Liver (tissue), 9 donors: ENCODE data around the gene SETD1B. TPM values are rescaled to one million over a fixed set of nuclear protein-coding genes. Genes with fewer than 3 reads are reported as not detected.

Source experiments
- DNase-seq: peaks from one replicate; pipeline ENCODE4 v3.0.0-alpha.2; 2017; ENCODE audit warnings: low spot score
- H3K27ac ChIP-seq, 2 donors: one replicate each; pipeline ENCODE4 v1.7.0; 2013; ENCODE audit warnings: inconsistent platforms in 2 of 2, low read length in 2 of 2, control low read depth in 1 of 2, low read depth in 1 of 2, mild to moderate bottlenecking in 1 of 2
- H3K27me3 ChIP-seq, 4 donors: one replicate each; pipeline versions ENCODE4 v1.6.1 to v1.7.0; 2013; ENCODE audit warnings: low read length in 3 of 4, inconsistent platforms in 1 of 4, mild to moderate bottlenecking in 1 of 4, moderate library complexity in 1 of 4; ENCODE audit not compliant: control insufficient read depth in 4 of 4, insufficient read depth in 4 of 4
- H3K36me3 ChIP-seq, 4 donors: one replicate each; pipeline versions ENCODE4 v1.6.1 to v1.7.0; 2013; ENCODE audit warnings: low read length in 3 of 4, mild to moderate bottlenecking in 3 of 4, low read depth in 1 of 4, moderate library complexity in 1 of 4; ENCODE audit not compliant: control insufficient read depth in 4 of 4, insufficient read depth in 3 of 4
- H3K4me1 ChIP-seq, 4 donors: one replicate each; pipeline versions ENCODE4 v1.6.1 to v1.7.0; 2013; ENCODE audit warnings: low read length in 3 of 4, mild to moderate bottlenecking in 3 of 4, moderate library complexity in 1 of 4; ENCODE audit not compliant: control insufficient read depth in 4 of 4, insufficient read depth in 4 of 4
- H3K4me3 ChIP-seq, 3 donors: one replicate each; pipeline versions ENCODE4 v1.6.1 to v1.7.0; 2013; ENCODE audit warnings: low read length in 3 of 3, control low read depth in 1 of 3, low read depth in 1 of 3, mild to moderate bottlenecking in 1 of 3
- H3K9ac ChIP-seq, 2 donors: one replicate each; pipeline ENCODE4 v1.7.0; 2013; ENCODE audit warnings: low read length in 2 of 2, mild to moderate bottlenecking in 2 of 2, moderate library complexity in 2 of 2, control low read depth in 1 of 2, low read depth in 1 of 2
- H3K9me3 ChIP-seq, 4 donors: one replicate each; pipeline versions ENCODE4 v1.6.1 to v1.7.0; 2013; ENCODE audit warnings: low read length in 3 of 4; ENCODE audit not compliant: control insufficient read depth in 4 of 4
- ATF3 ChIP-seq: IDR thresholded peaks from 2 replicates; pipeline ENCODE4 v1.6.1; 2016; ENCODE audit warnings: antibody characterized with exemption
- CTCF ChIP-seq: fragments of 150-350 bp; IDR thresholded peaks from 2 replicates; pipeline ENCODE4 v1.5.1; 2017; ENCODE audit warnings: improper control_type of control experiment, low read depth, low read length; ENCODE audit not compliant: missing input control
- EGR1 ChIP-seq, 2 donors: IDR thresholded peaks; 2 replicates each; pipeline ENCODE4 v1.6.1; 2016 to 2018; ENCODE audit warnings: antibody characterized with exemption in 2 of 2, low read depth in 2 of 2
- FOXA1 ChIP-seq: IDR thresholded peaks from 2 replicates; pipeline ENCODE4 v1.6.1; 2016; ENCODE audit warnings: antibody characterized with exemption
- FOXA2 ChIP-seq: IDR thresholded peaks from 2 replicates; pipeline ENCODE4 v1.6.1; 2016; ENCODE audit warnings: antibody characterized with exemption
- GABPA ChIP-seq, 2 donors: IDR thresholded peaks in 1 of 2; conservative IDR thresholded peaks in 1 of 2; 2 replicates each; pipeline ENCODE4 v1.6.1; 2016; ENCODE audit warnings: antibody characterized with exemption in 2 of 2, mild to moderate bottlenecking in 1 of 2, moderate library complexity in 1 of 2
- HNF4A ChIP-seq, 2 donors: conservative IDR thresholded peaks; 2 replicates each; pipeline ENCODE4 v1.6.1; 2016; ENCODE audit warnings: antibody characterized with exemption in 2 of 2, mild to moderate bottlenecking in 2 of 2
- HNF4G ChIP-seq: IDR thresholded peaks from 2 replicates; pipeline ENCODE4 v1.6.1; 2016; ENCODE audit warnings: antibody characterized with exemption
- JUND ChIP-seq, 2 donors: IDR thresholded peaks; 2 replicates each; pipeline ENCODE4 v1.6.1; 2016; ENCODE audit warnings: antibody characterized with exemption in 2 of 2
- MAX ChIP-seq: IDR thresholded peaks from 2 replicates; pipeline ENCODE4 v1.6.1; 2016; ENCODE audit warnings: antibody characterized with exemption
- NR2F2 ChIP-seq: IDR thresholded peaks from 2 replicates; pipeline ENCODE4 v1.6.1; 2016; ENCODE audit warnings: antibody characterized with exemption
- RAD21 ChIP-seq, 2 donors: IDR thresholded peaks; 2 replicates each; pipeline ENCODE4 v1.6.1; 2016; ENCODE audit warnings: antibody characterized with exemption in 2 of 2, mild to moderate bottlenecking in 2 of 2
- REST ChIP-seq: IDR thresholded peaks from 2 replicates; pipeline ENCODE4 v1.6.1; 2016; ENCODE audit warnings: antibody characterized with exemption, mild to moderate bottlenecking
- RXRA ChIP-seq, 2 donors: IDR thresholded peaks; 2 replicates each; pipeline ENCODE4 v1.6.1; 2017 to 2018; ENCODE audit warnings: antibody characterized with exemption in 2 of 2, mild to moderate bottlenecking in 1 of 2
- SP1 ChIP-seq: IDR thresholded peaks from 2 replicates; pipeline ENCODE4 v1.6.1; 2018; ENCODE audit warnings: antibody characterized with exemption, mild to moderate bottlenecking
- TAF1 ChIP-seq: conservative IDR thresholded peaks from 2 replicates; pipeline ENCODE4 v1.6.1; 2016; ENCODE audit warnings: antibody characterized with exemption, mild to moderate bottlenecking
- YY1 ChIP-seq: IDR thresholded peaks from 2 replicates; pipeline ENCODE4 v1.6.1; 2016; ENCODE audit warnings: antibody characterized with exemption, mild to moderate bottlenecking
- ZBTB33 ChIP-seq: IDR thresholded peaks from 2 replicates; pipeline ENCODE4 v1.6.1; 2016; ENCODE audit warnings: antibody characterized with exemption
- WGBS: extraction: QIAGEN DNeasy Blood & Tissue Kit; methylation state at CpG from one replicate; pipeline ENCODE4 v1.1.7; 2013; 5-methylcytosine and 5-hydroxymethylcytosine counted together
- polyA plus RNA-seq, 2 donors: library from polyadenylated mRNA; stranded (reverse) in 1 of 2; unstranded in 1 of 2; fragments of 200-250 nt in 1 of 2; fragments of >200 nt in 1 of 2; fragmentation: Nextera tagmentation in 1 of 2; extraction: Ambion mirVana in 1 of 2; gene quantifications; one replicate each; pipeline versions ENCODE4 v1.2.1 to v1.2.3, GENCODE V29; 2013 to 2015
- total RNA-seq, 2 donors: library from RNA; depleted of rRNA; stranded (reverse); fragments of >200 nt; gene quantifications; one replicate each; pipeline ENCODE4 v1.2.3, GENCODE V29; 2014
- donor health status: healthy.
- donor health status: healthy.
- donor health status: healthy.
- donor health status: healthy.
- donor health status: healthy.

SETD1B gene
- total and polyA plus RNA-seq, 4 donors: 1.8 to 7.9 (median 5.0) TPM

- Histone ChIP-seq H3K4me3 (peak overlapping the region; percentile 56 to 93 (median 61)), H3K36me3 (no peaks in the 10 kb centered on the region), H3K27ac (peak overlapping the region; percentile 75 to 100), H3K9me3 (no peaks in the 10 kb centered on the region), H3K27me3 (no peaks in the 10 kb centered on the region), H3K4me1 (peaks cover 15 to 64% (median 55%) of the 10 kb centered on the region in 4 donors), H3K9ac (peak overlapping the region; percentile 43 to 45)
- 20% methylated on average over 19 of the region's 19 CpGs for WGBS
- no peak for TF ChIP-seq CTCF
- TF ChIP-seq HNF4G: no peak
- TF ChIP-seq JUND (IDR thresholded peaks at IDR 0.05): no peak
- peak in 1 of 2 donors; percentile 23 for TF ChIP-seq GABPA (IDR thresholded peaks at IDR 0.05 in 1 of 2, conservative IDR thresholded peaks at IDR 0.05 in 1 of 2)
- TF ChIP-seq MAX: peak; percentile 35
- TF ChIP-seq TAF1: no peak
- TF ChIP-seq RAD21 (IDR thresholded peaks at IDR 0.05): no peak
- peak in 1 of 2 donors; percentile 56 for TF ChIP-seq HNF4A (conservative IDR thresholded peaks at IDR 0.05)
- no peak for TF ChIP-seq ATF3
- peak; percentile 84 for TF ChIP-seq YY1
- TF ChIP-seq EGR1 (IDR thresholded peaks at IDR 0.05; ENCODE audit: low read depth in 2 of 2): peak in 1 of 2 donors; percentile 28
- TF ChIP-seq SP1: peak; percentile 60
- TF ChIP-seq RXRA (IDR thresholded peaks at IDR 0.05): peak; percentile 62 to 73
- TF ChIP-seq NR2F2: peak; percentile 59
- no peak for TF ChIP-seq ZBTB33
- no peak for TF ChIP-seq REST
- no peak for TF ChIP-seq FOXA1
- TF ChIP-seq FOXA2: no peak
- DNase-seq: peak; percentile 78
Measured at GRCh38 chr12:121797937-121798786, 5.6 kb upstream of the SETD1B start.
